SHP77 (cell line): ENCODE measurements around the gene SIN3A.
A peak's percentile ranks its signal among the peaks of the same experiment; 100 is the strongest.
"Not testable (repeated sequence)": the region's sequence is repeated elsewhere in the genome, so short reads cannot be mapped to it uniquely, and the experiment has no call there.

Experiments
- DNase-seq, 2 experiments: peaks; one replicate each; lab custom pipeline; 2025; lab: John Stamatoyannopoulos, UW

The SIN3A gene

GRCh38 chr15:75451674-75452363 is at the start of gene SIN3A:
Gene SIN3A, minus strand, starts transcription at chr15:75451690. Its CDS starts 21,315 bp downstream, at chr15:75430375.
- DNase-seq, result peak; percentile 100

GRCh38 chr15:75493732-75494131 is 42.2 kb upstream of the SIN3A start:
- no peak for DNase-seq

GRCh38 chr15:75483961-75484360 is 32.5 kb upstream of the SIN3A start:
- DNase-seq, result no peak

- not testable (repeated sequence) for DNase-seq
Measured at GRCh38 chr15:75483556-75483955, 32.1 kb upstream of the SIN3A start.

GRCh38 chr15:75483106-75483505 is 31.6 kb upstream of the SIN3A start:
- no peak for DNase-seq

- DNase-seq, result not testable (repeated sequence)
Measured at GRCh38 chr15:75480463-75480862, 29.0 kb upstream of the SIN3A start.

GRCh38 chr15:75479670-75480069 is 28.2 kb upstream of the SIN3A start:
- DNase-seq, result no peak

- DNase-seq, result not testable (repeated sequence)
Measured at GRCh38 chr15:75477094-75477493, 25.6 kb upstream of the SIN3A start.

- DNase-seq, result no peak
Measured at GRCh38 chr15:75468913-75469598, 17.6 kb upstream of the SIN3A start.

- no peak for DNase-seq
Measured at GRCh38 chr15:75460646-75461045, 9.2 kb upstream of the SIN3A start.

- DNase-seq, result no peak
Measured at GRCh38 chr15:75459581-75459980, 8.1 kb upstream of the SIN3A start.

- no peak for DNase-seq
Measured at GRCh38 chr15:75456710-75457109, 5.2 kb upstream of the SIN3A start.

GRCh38 chr15:75455982-75456531 is 4.6 kb upstream of the SIN3A start:
- DNase-seq, result peak; percentile 21 to 66

- peak; percentile 51 to 78 for DNase-seq
Measured at GRCh38 chr15:75455424-75455981, 4.0 kb upstream of the SIN3A start.

GRCh38 chr15:75454471-75455378 is 3.2 kb upstream of the SIN3A start:
- peak; percentile 48 to 68 for DNase-seq

GRCh38 chr15:75453703-75454470 is 2.4 kb upstream of the SIN3A start:
- DNase-seq, result peak; percentile 99 to 100

- peak; percentile 40 to 42 for DNase-seq
Measured at GRCh38 chr15:75452865-75453702, 1.6 kb upstream of the SIN3A start.

GRCh38 chr15:75452364-75452864 is 924 bp upstream of the SIN3A start:
- peak; percentile 50 to 53 for DNase-seq

GRCh38 chr15:75451202-75451673 is 252 bp downstream of the SIN3A start:
- DNase-seq, result no peak
